Mesenchymal stem cell (in vitro differentiated cells and primary cell): ENCODE results near the gene SERINC2.

Experiments
- DNase-seq: peaks from one replicate; pipeline ENCODE4 v3.0.0-alpha.2; 2013
- H2AFZ ChIP-seq: one replicate; pipeline ENCODE4 v1.6.1; 2013; ENCODE audit warnings: low read depth, mild to moderate bottlenecking, control low read depth, inconsistent platforms, low read length, moderate library complexity
- H2AK5ac ChIP-seq: 2 replicates; pipeline ENCODE4 v1.6.1; 2013; ENCODE audit warnings: low read length, moderate library complexity, mild to moderate bottlenecking, inconsistent platforms; ENCODE audit not compliant: severe bottlenecking
- H2BK120ac ChIP-seq: one replicate; pipeline ENCODE4 v1.6.1; 2013; ENCODE audit warnings: low read depth, mild to moderate bottlenecking, inconsistent platforms, low read length, moderate library complexity
- H2BK12ac ChIP-seq, 2 experiments: one replicate each; pipeline ENCODE4 v1.6.1; 2013; ENCODE audit warnings: inconsistent platforms in 2 of 2, low read length in 2 of 2, mild to moderate bottlenecking in 2 of 2, moderate library complexity in 2 of 2, control low read depth in 1 of 2
- H2BK15ac ChIP-seq: one replicate; pipeline ENCODE4 v1.6.1; 2013; ENCODE audit warnings: mild to moderate bottlenecking, low read depth, inconsistent platforms; ENCODE audit not compliant: poor library complexity, severe bottlenecking
- H2BK5ac ChIP-seq: 2 replicates; pipeline ENCODE4 v1.6.1; 2013; ENCODE audit warnings: low read depth, mild to moderate bottlenecking, low read length, control low read depth, inconsistent platforms; ENCODE audit not compliant: poor library complexity, severe bottlenecking
- H3K14ac ChIP-seq, 2 experiments: one replicate each; pipeline ENCODE4 v1.6.1; 2013; ENCODE audit warnings: inconsistent platforms in 2 of 2, low read length in 2 of 2, control low read depth in 1 of 2, mild to moderate bottlenecking in 1 of 2, moderate library complexity in 1 of 2
- H3K18ac ChIP-seq, 2 experiments: one replicate each; pipeline ENCODE4 v1.6.1; 2013; ENCODE audit warnings: inconsistent platforms in 2 of 2, low read length in 2 of 2, control low read depth in 1 of 2, low read depth in 1 of 2, mild to moderate bottlenecking in 1 of 2
- H3K23ac ChIP-seq, 2 experiments: one replicate each; pipeline ENCODE4 v1.6.1; 2013; ENCODE audit warnings: inconsistent platforms in 2 of 2, low read length in 2 of 2, mild to moderate bottlenecking in 2 of 2, moderate library complexity in 2 of 2, control low read depth in 1 of 2
- H3K27ac ChIP-seq: 2 replicates; pipeline ENCODE4 v1.5.1; 2013; ENCODE audit warnings: mild to moderate bottlenecking, moderate library complexity, low read length, control low read depth, inconsistent platforms; ENCODE audit not compliant: poor library complexity, severe bottlenecking
- H3K27me3 ChIP-seq, 2 experiments: 2 replicates each; pipeline versions ENCODE4 v1.6.1 to v1.7.0; 2013; ENCODE audit warnings: low read length in 2 of 2, mild to moderate bottlenecking in 2 of 2, moderate library complexity in 2 of 2, control low read depth in 1 of 2, inconsistent platforms in 1 of 2; ENCODE audit not compliant: control insufficient read depth in 1 of 2, insufficient read depth in 1 of 2
- H3K36me3 ChIP-seq, 2 experiments: 2 replicates each; pipeline versions ENCODE4 v1.6.1 to v1.7.0; 2013; ENCODE audit warnings: low read length in 2 of 2, control low read depth in 1 of 2, inconsistent platforms in 1 of 2, low read depth in 1 of 2, mild to moderate bottlenecking in 1 of 2; ENCODE audit not compliant: insufficient read depth in 2 of 2, control insufficient read depth in 1 of 2
- H3K4ac ChIP-seq, 2 experiments: one replicate each; pipeline ENCODE4 v1.6.1; 2013; ENCODE audit warnings: inconsistent platforms in 2 of 2, low read length in 2 of 2, mild to moderate bottlenecking in 2 of 2, moderate library complexity in 2 of 2, control low read depth in 1 of 2, low read depth in 1 of 2
- H3K4me1 ChIP-seq: 2 replicates; pipeline ENCODE4 v1.6.1; 2013; ENCODE audit warnings: low read depth, low read length, control low read depth; ENCODE audit not compliant: control insufficient read depth, insufficient read depth
- H3K4me2 ChIP-seq: 2 replicates; pipeline ENCODE4 v1.6.1; 2013; ENCODE audit warnings: low read length, mild to moderate bottlenecking, inconsistent platforms; ENCODE audit not compliant: poor library complexity, severe bottlenecking
- H3K4me3 ChIP-seq, 2 experiments: 2 replicates each; pipeline versions ENCODE4 v1.5.1 to v1.7.0; 2013; ENCODE audit warnings: low read length in 2 of 2, mild to moderate bottlenecking in 2 of 2, control low read depth in 1 of 2, low read depth in 1 of 2; ENCODE audit not compliant: insufficient read depth in 1 of 2
- H3K79me1 ChIP-seq: replicated peaks from 2 replicates; pipeline ENCODE4 v1.6.1; 2013; ENCODE audit warnings: mild to moderate bottlenecking, control low read depth, low read length, inconsistent platforms; ENCODE audit not compliant: poor library complexity, severe bottlenecking
- H3K9ac ChIP-seq: 2 replicates; pipeline ENCODE4 v1.7.0; 2013; ENCODE audit warnings: mild to moderate bottlenecking, low read length, moderate library complexity
- H3K9me3 ChIP-seq: 2 replicates; pipeline ENCODE4 v1.7.0; 2013; ENCODE audit warnings: mild to moderate bottlenecking, low read length; ENCODE audit not compliant: control insufficient read depth
- H4K8ac ChIP-seq: one replicate; pipeline ENCODE4 v1.6.1; 2013; ENCODE audit warnings: inconsistent platforms, mild to moderate bottlenecking, low read length, moderate library complexity
- H4K91ac ChIP-seq: one replicate; pipeline ENCODE4 v1.6.1; 2013; ENCODE audit warnings: mild to moderate bottlenecking, low read length, inconsistent platforms
- WGBS: methylation state at CpG from one replicate; pipeline ENCODE4 v1.1.7; 2013; ENCODE audit warnings: mixed read lengths; 5-methylcytosine and 5-hydroxymethylcytosine counted together

The SERINC2 gene

GRCh38 chr1:31442648-31442994 is 29.6 kb downstream of the SERINC2 start:
- H4K91ac ChIP-seq = no peak overlapping the region
- H2AFZ ChIP-seq = no peak overlapping the region
- H3K4me3 ChIP-seq = no peak overlapping the region
- no peak overlapping the region for H3K18ac ChIP-seq
- H2BK5ac ChIP-seq = no peak overlapping the region
- DNase-seq = no peak
- H2BK12ac ChIP-seq = no peak overlapping the region
- H3K23ac ChIP-seq = no peak overlapping the region
- 76% methylated on average over 4 of the region's 4 CpGs for WGBS
- H2BK15ac ChIP-seq = no peak overlapping the region
- no peak overlapping the region for H2BK120ac ChIP-seq
- H3K27ac ChIP-seq = no peak overlapping the region
- H3K14ac ChIP-seq = no peak overlapping the region
- no peak overlapping the region for H3K4ac ChIP-seq
- peaks cover 15% of the 10 kb centered on the region for H3K9me3 ChIP-seq
- no peak overlapping the region for H3K4me2 ChIP-seq
- H2AK5ac ChIP-seq = no peak overlapping the region
- H3K36me3 ChIP-seq = no peaks in the 10 kb centered on the region
- H3K79me1 ChIP-seq = no peaks in the 10 kb centered on the region
- no peak overlapping the region for H3K9ac ChIP-seq
- no peaks in the 10 kb centered on the region for H3K4me1 ChIP-seq
- no peak overlapping the region for H4K8ac ChIP-seq
- peaks cover 8 to 22% of the 10 kb centered on the region in 2 experiments for H3K27me3 ChIP-seq

- no peak overlapping the region for H2BK5ac ChIP-seq
- H3K4me1 ChIP-seq = no peaks in the 10 kb centered on the region
- no peak overlapping the region for H3K27ac ChIP-seq
- H3K9ac ChIP-seq = no peak overlapping the region
- H3K14ac ChIP-seq = no peak overlapping the region
- H2BK12ac ChIP-seq = no peak overlapping the region
- no peak overlapping the region for H3K4ac ChIP-seq
- no peak overlapping the region for H3K23ac ChIP-seq
- H4K91ac ChIP-seq = no peak overlapping the region
- peaks cover 15% of the 10 kb centered on the region for H3K9me3 ChIP-seq
- 93% methylated on average over 1 of the region's 1 CpG for WGBS
- H2AFZ ChIP-seq = no peak overlapping the region
- no peaks in the 10 kb centered on the region for H3K36me3 ChIP-seq
- H2AK5ac ChIP-seq = no peak overlapping the region
- no peak overlapping the region for H3K4me3 ChIP-seq
- H3K27me3 ChIP-seq = peaks cover 8 to 29% of the 10 kb centered on the region in 2 experiments
- no peaks in the 10 kb centered on the region for H3K79me1 ChIP-seq
- H3K18ac ChIP-seq = no peak overlapping the region
- no peak for DNase-seq
- H2BK15ac ChIP-seq = no peak overlapping the region
- H3K4me2 ChIP-seq = no peak overlapping the region
- no peak overlapping the region for H2BK120ac ChIP-seq
- no peak overlapping the region for H4K8ac ChIP-seq
Measured at GRCh38 chr1:31443673-31444072, 30.7 kb downstream of the SERINC2 start.

- no peak overlapping the region for H2BK12ac ChIP-seq
- no peak overlapping the region for H3K9ac ChIP-seq
- H3K23ac ChIP-seq = no peak overlapping the region
- H3K4me1 ChIP-seq = no peaks in the 10 kb centered on the region
- H3K27ac ChIP-seq = no peak overlapping the region
- H3K9me3 ChIP-seq = peaks cover 18% of the 10 kb centered on the region
- H2BK5ac ChIP-seq = no peak overlapping the region
- no peaks in the 10 kb centered on the region for H3K79me1 ChIP-seq
- no peak overlapping the region for H3K4ac ChIP-seq
- H2BK15ac ChIP-seq = no peak overlapping the region
- no peak overlapping the region for H3K4me2 ChIP-seq
- peaks cover 8 to 40% of the 10 kb centered on the region in 2 experiments for H3K27me3 ChIP-seq
- no peaks in the 10 kb centered on the region for H3K36me3 ChIP-seq
- no peak overlapping the region for H3K18ac ChIP-seq
- no peak overlapping the region for H3K14ac ChIP-seq
- H2AFZ ChIP-seq = no peak overlapping the region
- H4K8ac ChIP-seq = no peak overlapping the region
- H3K4me3 ChIP-seq = no peak overlapping the region
- no peak overlapping the region for H2BK120ac ChIP-seq
- WGBS = 80% methylated on average over 8 of the region's 8 CpGs
- H4K91ac ChIP-seq = no peak overlapping the region
- H2AK5ac ChIP-seq = no peak overlapping the region
- no peak for DNase-seq
Measured at GRCh38 chr1:31444725-31445448, 31.9 kb downstream of the SERINC2 start.

DNA sequence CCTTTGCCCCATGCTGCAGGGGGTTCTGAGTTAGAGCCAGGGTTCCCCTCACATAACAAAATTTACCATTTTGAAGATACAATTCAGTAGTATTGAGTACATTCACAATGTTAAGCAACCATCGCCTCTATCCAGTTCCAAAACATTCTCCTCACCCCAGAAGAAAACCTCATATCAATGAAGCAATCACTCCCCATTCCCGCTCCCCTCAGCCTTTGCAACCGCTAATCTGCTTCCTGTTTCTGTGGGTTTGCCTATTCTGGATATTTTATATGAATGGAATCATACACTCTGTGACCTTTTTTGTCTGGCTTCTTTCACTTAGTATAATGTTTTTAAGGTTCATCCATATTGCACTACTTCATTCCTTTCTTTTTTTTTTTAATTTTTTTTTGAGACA is 32.9 kb downstream of the SERINC2 start:
- Histone ChIP-seq H3K18ac (no peak overlapping the region), H2AFZ (no peak overlapping the region), H3K4me2 (no peak overlapping the region), H3K4me1 (no peaks in the 10 kb centered on the region), H4K8ac (no peak overlapping the region), H3K23ac (no peak overlapping the region), H3K14ac (no peak overlapping the region), H3K27ac (no peak overlapping the region), H2BK5ac (no peak overlapping the region), H3K27me3 (peaks cover 8 to 36% of the 10 kb centered on the region in 2 experiments), H3K79me1 (no peaks in the 10 kb centered on the region), H2BK15ac (no peak overlapping the region), H2BK120ac (no peak overlapping the region), H3K9me3 (peaks cover 25% of the 10 kb centered on the region), H2AK5ac (no peak overlapping the region), H3K9ac (no peak overlapping the region), H4K91ac (no peak overlapping the region), H3K4ac (no peak overlapping the region), H3K36me3 (no peaks in the 10 kb centered on the region), H3K4me3 (no peak overlapping the region), H2BK12ac (no peak overlapping the region)
- WGBS = 100% methylated on average over 1 of the region's 3 CpGs
- no peak for DNase-seq
